GM18526 (cell line): Measurements from ENCODE around the gene CTDSP2.

Experiments
- POLR2A ChIP-seq: IDR thresholded peaks from 3 replicates; pipeline ENCODE4 v1.6.1; 2011; ENCODE audit not compliant: insufficient read length; ENCODE audit errors: extremely low read depth

CTDSP2 gene, protein sequence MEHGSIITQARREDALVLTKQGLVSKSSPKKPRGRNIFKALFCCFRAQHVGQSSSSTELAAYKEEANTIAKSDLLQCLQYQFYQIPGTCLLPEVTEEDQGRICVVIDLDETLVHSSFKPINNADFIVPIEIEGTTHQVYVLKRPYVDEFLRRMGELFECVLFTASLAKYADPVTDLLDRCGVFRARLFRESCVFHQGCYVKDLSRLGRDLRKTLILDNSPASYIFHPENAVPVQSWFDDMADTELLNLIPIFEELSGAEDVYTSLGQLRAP

DNA sequence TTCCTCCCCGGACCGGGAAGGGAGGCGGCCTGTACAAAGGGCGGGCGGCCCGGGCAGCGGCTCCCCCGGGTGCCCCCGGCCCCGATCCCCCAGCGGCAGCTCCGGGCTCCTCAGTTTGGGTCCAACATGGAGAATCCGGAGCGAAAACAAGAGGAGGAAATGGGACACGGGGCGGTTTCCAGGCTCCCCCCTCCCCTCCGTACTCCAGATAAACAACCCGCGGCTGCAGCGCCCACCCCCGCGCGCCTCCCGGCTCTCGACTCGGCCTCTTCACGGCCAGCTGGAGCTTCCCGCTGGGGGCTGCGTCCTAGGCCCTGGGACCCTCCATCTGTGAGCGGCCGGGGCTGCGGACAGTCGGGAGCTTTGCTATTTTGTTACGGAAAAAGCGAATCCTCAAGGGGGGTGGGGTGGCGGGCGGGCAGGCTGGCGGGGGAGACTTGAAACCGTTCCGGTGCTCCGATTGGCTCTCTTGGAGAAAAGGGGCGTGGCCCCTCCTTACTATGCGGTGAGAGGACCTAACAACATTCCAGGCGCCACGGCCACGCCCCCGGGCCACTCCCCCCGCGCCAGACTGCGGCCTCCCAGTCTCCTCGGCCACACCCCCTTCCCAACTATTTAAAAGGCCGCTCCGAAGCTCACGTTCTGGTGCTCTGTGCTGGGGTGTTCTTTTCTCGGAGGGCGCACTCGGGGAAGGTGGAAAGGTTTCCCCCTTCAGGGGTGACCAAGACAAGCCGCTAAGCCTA, at the start of gene CTDSP2:
TSS of gene CTDSP2 (minus strand) at position 153 of the 743 bp plus-strand sequence. CDS start 294 bp downstream, outside the sequence.
- TF ChIP-seq POLR2A, result no peak

DNA sequence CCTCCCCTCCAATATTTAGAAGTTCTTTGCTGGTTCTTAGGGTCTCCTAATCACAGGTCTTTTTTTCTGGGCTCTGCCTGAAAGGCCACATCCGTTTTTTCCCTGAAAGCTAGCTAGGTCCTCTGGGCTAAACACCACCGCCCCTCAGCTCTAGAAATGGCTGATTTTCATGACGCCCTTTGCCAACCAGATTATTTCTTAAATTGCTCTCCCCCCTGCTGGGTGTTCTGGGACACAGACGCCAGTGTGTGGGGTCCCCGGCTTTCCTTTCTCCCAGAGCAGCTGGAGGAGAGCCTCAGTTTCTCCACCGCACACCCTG, 49.5 kb upstream of the CTDSP2 start:
- TF ChIP-seq POLR2A, result no peak

DNA sequence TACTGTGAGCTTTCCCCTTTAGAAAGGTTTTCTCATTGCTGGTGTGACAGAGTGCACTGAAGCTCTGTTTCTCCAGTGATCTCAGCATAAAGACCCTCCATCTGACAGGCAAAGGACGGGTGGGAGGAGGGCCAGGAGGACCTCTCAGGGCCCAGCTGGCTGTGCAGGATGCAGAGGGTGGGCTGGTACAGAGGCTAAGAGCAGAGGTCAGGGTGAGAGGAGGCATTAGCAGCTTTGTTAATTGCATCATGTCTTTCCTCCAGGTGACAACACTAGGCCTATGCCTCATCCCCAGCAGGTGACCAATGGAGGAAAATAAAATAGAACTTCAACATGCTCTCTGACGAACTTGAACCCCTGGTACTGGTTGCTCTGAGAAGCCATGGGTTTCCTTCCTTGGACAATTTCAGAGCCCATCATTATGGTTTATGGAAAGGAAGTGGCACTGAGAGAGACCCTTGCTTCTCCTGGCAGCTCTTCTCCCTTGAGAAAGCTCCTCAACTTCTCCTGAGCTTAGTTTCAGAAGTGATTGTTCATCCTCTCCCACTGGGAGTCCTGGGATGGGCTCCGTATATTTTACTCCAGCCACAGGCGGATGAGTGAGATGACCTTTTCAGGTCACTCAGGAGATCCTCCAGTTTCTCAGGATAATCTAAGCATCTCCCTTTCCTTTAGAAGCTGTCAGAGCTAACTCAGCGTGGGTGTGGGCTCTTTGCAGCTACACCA, 49.0 kb upstream of the CTDSP2 start:
- TF ChIP-seq POLR2A, result no peak

DNA sequence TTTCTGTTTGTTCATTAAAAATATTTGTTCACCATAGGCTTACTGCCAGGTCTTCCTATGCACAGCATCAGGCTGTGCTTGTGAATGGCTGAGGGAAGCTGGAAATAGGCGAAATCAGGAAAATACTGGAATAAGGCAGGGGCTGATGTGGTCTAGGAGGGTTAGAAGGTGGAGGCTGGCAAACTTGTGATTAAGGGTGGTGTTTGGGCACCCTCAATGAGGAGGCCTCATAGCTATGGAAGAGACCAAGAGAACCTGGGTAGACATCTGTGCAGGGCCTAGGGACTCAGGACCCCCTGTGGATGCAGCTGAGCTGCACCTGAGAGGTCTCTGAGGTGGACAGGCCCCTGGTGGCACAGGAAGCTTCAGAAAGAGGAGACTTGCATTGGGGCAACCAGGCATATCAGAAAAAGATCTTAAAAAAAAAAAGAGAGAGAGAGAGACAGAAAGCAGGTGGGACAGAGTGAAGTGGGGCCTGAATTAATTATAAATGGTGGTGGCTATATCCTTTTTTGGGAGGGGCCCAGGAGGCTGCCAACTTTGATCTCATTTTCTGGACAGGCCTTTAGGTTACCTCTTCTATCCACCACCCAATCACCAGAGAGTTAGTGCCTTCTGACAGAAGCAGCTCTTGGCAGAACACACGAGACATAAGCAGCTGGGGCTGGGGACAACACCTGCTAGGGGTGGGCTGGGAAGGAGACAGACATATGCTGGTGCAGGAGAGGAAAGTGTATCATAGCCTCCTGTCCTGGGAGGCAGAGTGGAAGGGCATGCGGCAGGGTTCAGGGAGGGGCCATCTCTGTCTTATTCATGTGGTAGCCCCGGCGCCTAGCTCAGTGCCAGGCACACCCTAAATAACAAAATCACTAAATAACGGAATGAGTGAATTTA, 48.1 kb upstream of the CTDSP2 start:
- no peak for TF ChIP-seq POLR2A

DNA sequence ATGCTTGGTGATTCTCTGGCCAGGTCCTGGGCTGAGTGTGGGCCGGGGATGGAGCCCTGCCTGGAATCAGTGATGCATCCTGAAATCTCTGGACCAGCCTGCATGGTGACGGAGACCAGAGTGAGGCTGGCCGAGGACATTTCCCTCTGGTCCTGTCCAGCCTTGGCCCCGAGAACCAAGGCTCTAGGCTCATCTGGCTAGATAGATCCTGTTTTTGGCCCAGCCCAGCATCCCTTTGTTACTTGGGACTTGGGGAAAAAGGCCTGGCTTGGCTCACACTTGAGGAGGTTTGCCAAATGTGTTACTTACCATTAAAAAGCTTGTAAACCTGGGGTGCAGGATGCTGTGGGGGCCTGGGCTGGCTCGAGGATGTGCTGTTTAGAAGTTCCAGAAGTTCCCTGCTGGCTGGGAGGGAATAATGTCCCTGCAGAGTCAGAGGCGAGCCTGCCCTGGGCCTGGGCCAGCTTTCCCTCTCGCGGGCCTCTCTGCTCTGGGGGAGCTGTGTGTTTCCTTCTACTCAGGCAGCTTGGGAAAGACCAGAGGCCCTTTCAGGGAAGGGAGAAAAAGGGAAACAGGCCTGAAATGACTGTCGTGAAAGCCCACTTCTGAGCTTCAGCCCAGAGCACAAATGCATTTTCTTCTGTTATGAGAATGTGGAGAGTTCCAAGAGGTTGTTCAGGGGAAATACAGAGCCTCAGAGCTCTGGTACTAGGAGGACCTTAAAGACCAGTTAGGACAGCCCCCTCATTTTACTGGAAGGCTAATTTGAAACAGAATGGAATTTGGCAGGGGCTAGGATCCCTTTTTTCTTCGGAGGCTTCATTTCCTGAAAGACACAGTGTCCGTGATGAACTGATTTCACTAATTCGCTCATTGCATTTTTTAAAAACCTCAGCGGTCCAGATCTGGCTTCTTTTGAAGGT, 47.2 kb upstream of the CTDSP2 start:
- TF ChIP-seq POLR2A, result no peak

DNA sequence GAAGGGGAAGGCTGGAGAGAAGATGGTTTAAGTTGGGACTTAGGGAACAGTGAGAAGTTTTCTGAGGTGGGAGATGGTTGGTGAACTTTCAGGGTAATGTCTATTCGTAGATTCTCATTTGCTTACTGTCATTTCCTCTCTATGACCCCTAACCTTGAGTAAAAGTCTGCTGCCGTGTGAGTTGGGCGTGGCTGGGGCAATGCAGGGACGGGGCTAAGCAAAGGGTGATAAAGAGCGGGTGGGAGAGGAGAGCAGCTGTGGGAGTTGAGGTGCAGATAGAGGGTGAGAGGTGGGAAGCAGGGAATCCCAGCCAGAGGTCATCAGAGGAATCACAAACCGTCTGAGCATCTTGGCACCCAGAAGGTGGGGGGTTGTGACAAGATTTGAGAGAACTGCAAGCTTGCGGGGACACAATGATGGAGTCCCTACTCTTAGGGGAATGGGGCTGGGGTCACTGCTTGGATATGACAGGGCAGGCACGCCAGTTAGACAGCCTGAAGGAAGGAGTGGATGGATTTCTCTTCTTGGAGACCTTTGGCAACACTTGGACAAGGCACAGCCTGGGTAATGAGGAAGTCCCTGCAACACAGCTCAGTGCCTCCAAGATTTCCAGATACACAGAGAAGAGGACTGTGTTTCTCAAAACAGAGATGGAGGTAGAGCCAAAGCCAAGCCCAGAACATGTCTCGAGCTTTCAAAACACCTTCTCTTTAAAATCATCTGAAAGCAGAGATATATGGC, 45.9 kb upstream of the CTDSP2 start:
- TF ChIP-seq POLR2A, result no peak

DNA sequence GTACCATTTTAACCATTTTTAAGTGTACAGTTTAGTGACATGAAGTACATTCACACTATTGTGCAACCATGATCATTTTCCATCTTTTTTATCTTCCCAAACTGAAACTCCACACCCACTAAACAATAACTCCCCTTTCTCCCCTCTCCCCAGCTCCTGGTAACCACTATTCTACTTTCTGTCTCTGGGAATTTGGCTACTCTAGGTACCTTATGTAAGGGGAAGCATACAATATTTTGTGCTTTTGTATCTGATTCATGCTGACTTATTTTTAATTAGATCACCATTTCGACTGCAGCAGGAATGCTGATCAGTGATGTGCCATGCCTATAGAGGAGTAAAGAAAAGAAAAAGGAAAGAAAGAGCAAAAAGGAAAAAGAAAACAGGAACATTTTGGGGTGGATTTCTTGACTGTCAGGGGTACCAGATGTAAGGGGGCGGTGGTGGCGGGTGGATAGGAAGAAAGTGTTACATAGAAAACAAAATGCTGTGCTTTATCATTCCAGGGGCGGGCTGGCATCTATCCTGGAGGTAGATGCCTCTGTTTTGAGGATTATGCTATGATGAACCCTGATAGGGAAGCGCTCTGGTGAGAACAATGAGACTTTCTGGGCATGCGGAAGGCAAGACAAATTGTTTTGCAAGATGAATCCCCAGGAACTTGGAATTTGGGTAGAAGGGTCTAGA, 45.2 kb upstream of the CTDSP2 start:
- no peak for TF ChIP-seq POLR2A

DNA sequence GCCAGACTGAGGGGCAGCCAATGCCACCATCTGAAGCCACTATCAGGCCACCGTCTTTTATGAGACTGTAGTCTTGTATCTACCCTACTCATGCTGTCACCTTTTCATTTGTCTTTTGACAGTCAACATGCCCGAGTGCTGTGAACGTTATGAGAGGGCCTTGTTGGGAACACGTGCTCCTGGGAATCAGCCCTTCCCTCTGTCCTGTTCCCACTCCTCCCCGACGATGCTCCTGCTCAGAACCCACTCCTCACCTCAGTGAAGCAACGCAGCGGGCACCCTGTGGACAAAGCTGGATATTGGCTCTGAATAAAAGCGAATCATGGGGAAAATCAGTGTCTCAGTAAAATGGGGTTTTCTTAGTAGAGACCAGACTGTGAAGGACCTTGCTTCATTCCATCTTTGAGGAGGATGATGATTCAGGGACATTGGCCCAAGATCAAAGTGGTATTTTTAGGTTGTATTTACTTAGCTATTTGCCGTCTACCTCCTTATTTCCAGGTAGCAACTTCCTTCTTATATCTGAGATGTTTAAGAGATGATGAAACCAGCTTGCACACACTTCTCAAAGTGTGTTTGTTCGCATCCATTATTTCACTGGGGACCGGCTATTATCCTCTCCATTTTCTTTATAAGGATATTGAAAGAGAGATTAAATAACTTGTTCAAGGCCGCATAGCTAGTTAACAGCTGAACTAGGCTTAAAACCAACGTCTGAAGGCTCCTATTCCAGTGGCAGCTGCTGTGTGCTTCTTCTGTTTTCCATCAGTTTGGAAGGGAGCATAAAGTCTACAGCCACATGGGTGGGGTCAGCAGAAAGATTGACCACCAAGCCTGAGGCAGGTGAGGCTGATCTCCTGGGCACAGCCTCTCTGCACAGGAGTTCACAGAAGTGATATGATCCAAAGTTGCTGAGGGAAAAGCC, 43.9 kb upstream of the CTDSP2 start:
- TF ChIP-seq POLR2A, result no peak

DNA sequence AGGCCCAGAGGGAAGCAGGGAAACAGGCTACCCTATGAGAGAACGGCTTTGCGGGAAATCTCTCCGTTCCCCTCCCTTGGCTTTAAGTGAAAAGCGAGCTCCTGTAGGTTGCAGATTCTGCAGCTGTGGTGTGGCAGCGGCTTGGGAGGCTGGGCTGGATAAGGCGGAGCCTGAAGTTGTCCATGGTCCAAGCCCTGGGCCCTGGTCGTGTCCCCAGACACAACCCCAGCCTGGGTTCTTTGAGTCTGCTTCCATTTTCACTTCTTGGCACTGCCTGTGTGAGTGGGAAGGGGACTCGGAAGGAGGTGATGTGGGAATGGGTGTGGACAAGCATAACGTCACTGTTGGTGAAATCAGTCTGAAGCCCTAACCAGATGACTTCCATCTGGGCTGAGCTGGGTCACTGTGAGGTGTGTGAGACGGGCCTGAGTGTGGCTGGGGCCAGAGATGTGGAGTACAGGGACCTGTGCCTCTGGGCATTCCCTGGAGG, 43.0 kb upstream of the CTDSP2 start:
- TF ChIP-seq POLR2A, result no peak

DNA sequence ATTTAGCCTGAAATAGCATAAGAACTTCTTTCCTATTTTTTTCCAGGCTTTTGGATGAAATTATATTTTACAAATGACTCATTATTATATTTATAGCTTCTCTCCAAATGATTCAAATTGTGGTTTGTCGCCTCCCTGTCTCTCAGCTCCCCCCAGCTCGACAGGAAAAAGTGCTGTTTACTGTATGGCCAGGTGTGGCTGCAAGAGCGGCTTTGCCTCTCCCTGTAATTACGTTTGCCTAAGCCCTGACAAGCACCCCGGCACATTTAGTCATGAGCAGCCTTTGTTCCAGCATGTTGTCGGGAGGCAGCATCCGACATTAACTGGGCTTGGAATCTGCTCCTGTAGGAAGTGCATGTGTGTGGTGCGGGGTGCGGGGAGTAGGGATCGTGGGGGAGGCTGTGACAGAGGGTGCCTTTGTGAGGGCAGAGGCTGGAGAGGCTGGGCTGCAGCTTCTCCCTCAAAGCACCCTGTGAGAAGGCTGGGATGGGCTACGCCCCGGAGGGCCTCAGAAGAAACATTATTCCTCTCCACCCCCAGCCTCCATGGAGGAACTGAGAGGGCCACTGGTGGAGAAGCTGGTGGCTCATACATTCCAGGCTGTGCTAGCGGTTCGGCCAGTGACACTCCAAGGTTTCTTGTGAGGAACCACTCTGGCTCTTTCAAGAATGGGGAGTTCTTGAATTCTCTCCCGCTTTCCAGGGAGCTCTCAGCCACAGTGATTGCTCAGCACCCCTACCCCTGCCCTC, 42.1 kb upstream of the CTDSP2 start:
- no peak for TF ChIP-seq POLR2A
